HepG2 (cell line): ENCODE measurements around the gene CDH13. TPM values are rescaled to one million over a fixed set of nuclear protein-coding genes. Genes with fewer than 3 reads are reported as not detected.

Experiments used
- ETV5 ChIP-seq: IDR thresholded peaks from 2 replicates; pipeline ENCODE4 v1.6.1; 2018; ENCODE audit warnings: missing biosample characterization, missing genetic modification reagents, inconsistent platforms, borderline replicate concordance
- FOXA1 ChIP-seq, 2 experiments: fragments of 450-650 bp in 1 of 2; sonication (generic) in 1 of 2; formaldehyde crosslinking in 1 of 2; IDR thresholded peaks; 2 replicates each; pipeline versions ENCODE4 v1.4.0 to v1.6.1; 2016 to 2020; ENCODE audit warnings: missing genetic modification reagents in 1 of 2
- IRF2 ChIP-seq: IDR thresholded peaks from 2 replicates; pipeline ENCODE4 v1.6.1; 2018; ENCODE audit warnings: missing genetic modification reagents, missing compliant biosample characterization
- PAF1 ChIP-seq: IDR thresholded peaks from 2 replicates; pipeline ENCODE4 v1.6.1; 2016; ENCODE audit warnings: missing genetic modification reagents, missing compliant biosample characterization
- SOX5 ChIP-seq: IDR thresholded peaks from 2 replicates; pipeline ENCODE4 v1.6.1; 2016; ENCODE audit warnings: borderline replicate concordance
- TEAD3 ChIP-seq: optimal IDR thresholded peaks from 2 replicates; pipeline ENCODE3; 2016; ENCODE audit warnings: borderline replicate concordance
- ZIK1 ChIP-seq: sonication (generic); formaldehyde crosslinking; IDR thresholded peaks from 2 replicates; pipeline ENCODE4 v1.5.0; 2020; ENCODE audit warnings: mild to moderate bottlenecking, low read depth, missing genetic modification reagents, borderline replicate concordance
- ZMYM2 ChIP-seq: sonication (generic); formaldehyde crosslinking; IDR thresholded peaks from 2 replicates; pipeline ENCODE4 v1.8.0; 2022; ENCODE audit warnings: mild to moderate bottlenecking, missing genetic modification reagents
- ZSCAN29 ChIP-seq: sonication (generic); formaldehyde crosslinking; conservative IDR thresholded peaks from 2 replicates; pipeline ENCODE4 v1.4.0; 2020; ENCODE audit warnings: mild to moderate bottlenecking, missing genetic modification reagents
- polyA plus RNA-seq, 8 experiments: library from polyadenylated mRNA; depleted of rRNA in 3 of 8; stranded (reverse) in 7 of 8; unstranded in 1 of 8; fragments of >200 nt; fragmentation: Illumina TruSeq in 4 of 8; extraction: Trizol in 4 of 8; gene quantifications; 2 replicates each; pipeline versions ENCODE4 v1.2.1 to v1.2.3, GENCODE V29; 2011 to 2016; ENCODE audit warnings: low read depth in 4 of 8, missing spikeins in 1 of 8, mixed read lengths in 1 of 8; ENCODE audit not compliant: insufficient read depth in 1 of 8
- total RNA-seq, 5 experiments: library from RNA; depleted of rRNA; stranded (reverse); fragments of >200 nt; fragmentation: Illumina TruSeq; extraction: Trizol; gene quantifications; 2 replicates each; pipeline ENCODE4 v1.2.3, GENCODE V29; 2016; ENCODE audit warnings: low read depth in 1 of 5
- TF ChIP-seq, protein P1 (sequence below): sonication (generic); formaldehyde crosslinking; IDR thresholded peaks from 2 replicates; pipeline ENCODE4 v1.4.0; 2020; ENCODE audit warnings: missing genetic modification reagents
- TF ChIP-seq, protein P2 (sequence below): sonication (generic); formaldehyde crosslinking; IDR thresholded peaks from 2 replicates; pipeline ENCODE4 v1.5.0; 2020; ENCODE audit warnings: missing genetic modification reagents, mild to moderate bottlenecking, borderline replicate concordance
- TF ChIP-seq, protein P3 (sequence below): sonication (generic); formaldehyde crosslinking; IDR thresholded peaks from 2 replicates; pipeline ENCODE4 v1.5.1; 2020; ENCODE audit warnings: mild to moderate bottlenecking, missing genetic modification reagents, borderline replicate concordance
- TF ChIP-seq, protein P4 (sequence below), 2 experiments: sonication (generic) in 1 of 2; formaldehyde crosslinking in 1 of 2; IDR thresholded peaks; 2 replicates each; pipeline versions ENCODE4 v1.6.1 to v1.9.0; 2014 to 2022; ENCODE audit warnings: antibody characterized with exemption in 1 of 2, borderline replicate concordance in 1 of 2, inconsistent platforms in 1 of 2, low read depth in 1 of 2, missing genetic modification reagents in 1 of 2

CDH13 gene
- total and polyA plus RNA-seq, 2 of the 13 experiments (the other 11 are each of a cell fraction or from before 2014, with no cell fraction given) = not detected

DNA sequence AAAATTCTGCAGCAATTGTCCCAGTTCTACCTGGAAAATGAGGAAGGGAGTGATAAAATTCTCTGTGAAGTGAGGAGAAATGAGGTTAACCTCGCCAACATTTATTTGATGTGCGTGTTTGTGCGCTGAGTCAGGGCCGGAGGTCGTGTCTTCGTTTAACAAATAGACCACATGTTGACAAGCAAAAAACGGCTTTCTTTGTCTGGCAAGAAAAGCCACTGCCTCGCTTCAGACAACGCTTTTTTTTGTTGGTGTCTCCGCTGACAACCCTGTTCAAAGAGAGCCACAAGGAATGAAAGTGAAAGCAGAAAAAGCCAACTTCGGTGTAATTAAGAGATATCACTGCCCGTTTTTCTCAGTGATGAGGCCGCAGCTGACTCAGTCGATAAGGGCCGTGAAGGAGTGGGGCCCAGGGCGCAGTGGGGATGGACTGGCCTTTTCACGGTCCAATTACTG is 510.6 kb downstream of the CDH13 start (continued):
- peak; percentile 49; the same call in 1 of the 2 replicates for TF ChIP-seq ZMYM2
- TF ChIP-seq, protein P1, sequence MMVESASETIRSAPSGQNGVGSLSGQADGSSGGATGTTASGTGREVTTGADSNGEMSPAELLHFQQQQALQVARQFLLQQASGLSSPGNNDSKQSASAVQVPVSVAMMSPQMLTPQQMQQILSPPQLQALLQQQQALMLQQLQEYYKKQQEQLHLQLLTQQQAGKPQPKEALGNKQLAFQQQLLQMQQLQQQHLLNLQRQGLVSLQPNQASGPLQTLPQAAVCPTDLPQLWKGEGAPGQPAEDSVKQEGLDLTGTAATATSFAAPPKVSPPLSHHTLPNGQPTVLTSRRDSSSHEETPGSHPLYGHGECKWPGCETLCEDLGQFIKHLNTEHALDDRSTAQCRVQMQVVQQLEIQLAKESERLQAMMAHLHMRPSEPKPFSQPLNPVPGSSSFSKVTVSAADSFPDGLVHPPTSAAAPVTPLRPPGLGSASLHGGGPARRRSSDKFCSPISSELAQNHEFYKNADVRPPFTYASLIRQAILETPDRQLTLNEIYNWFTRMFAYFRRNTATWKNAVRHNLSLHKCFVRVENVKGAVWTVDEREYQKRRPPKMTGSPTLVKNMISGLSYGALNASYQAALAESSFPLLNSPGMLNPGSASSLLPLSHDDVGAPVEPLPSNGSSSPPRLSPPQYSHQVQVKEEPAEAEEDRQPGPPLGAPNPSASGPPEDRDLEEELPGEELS (CRISPR knock-in tag) = peak; percentile 57; the same call in 1 of the 2 replicates
- TF ChIP-seq PAF1 (CRISPR knock-in tag) = no peak
- no peak for TF ChIP-seq ZIK1 (CRISPR knock-in tag)
- peak; percentile 53; the same call in 1 of the 2 replicates for TF ChIP-seq ETV5 (CRISPR knock-in tag)
- TF ChIP-seq IRF2 (CRISPR knock-in tag) = peak; percentile 84
- TF ChIP-seq, protein P2, sequence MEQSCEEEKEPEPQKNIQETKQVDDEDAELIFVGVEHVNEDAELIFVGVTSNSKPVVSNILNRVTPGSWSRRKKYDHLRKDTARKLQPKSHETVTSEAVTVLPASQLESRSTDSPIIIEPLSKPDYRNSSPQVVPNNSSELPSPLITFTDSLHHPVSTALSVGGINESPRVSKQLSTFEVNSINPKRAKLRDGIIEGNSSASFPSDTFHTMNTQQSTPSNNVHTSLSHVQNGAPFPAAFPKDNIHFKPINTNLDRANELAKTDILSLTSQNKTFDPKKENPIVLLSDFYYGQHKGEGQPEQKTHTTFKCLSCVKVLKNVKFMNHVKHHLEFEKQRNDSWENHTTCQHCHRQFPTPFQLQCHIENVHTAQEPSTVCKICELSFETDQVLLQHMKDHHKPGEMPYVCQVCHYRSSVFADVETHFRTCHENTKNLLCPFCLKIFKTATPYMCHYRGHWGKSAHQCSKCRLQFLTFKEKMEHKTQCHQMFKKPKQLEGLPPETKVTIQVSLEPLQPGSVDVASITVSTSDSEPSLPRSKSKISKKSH (CRISPR knock-in tag) = no peak
- peak; percentile 80; the same call in 1 of the 2 replicates for TF ChIP-seq SOX5
- TF ChIP-seq, protein P3, sequence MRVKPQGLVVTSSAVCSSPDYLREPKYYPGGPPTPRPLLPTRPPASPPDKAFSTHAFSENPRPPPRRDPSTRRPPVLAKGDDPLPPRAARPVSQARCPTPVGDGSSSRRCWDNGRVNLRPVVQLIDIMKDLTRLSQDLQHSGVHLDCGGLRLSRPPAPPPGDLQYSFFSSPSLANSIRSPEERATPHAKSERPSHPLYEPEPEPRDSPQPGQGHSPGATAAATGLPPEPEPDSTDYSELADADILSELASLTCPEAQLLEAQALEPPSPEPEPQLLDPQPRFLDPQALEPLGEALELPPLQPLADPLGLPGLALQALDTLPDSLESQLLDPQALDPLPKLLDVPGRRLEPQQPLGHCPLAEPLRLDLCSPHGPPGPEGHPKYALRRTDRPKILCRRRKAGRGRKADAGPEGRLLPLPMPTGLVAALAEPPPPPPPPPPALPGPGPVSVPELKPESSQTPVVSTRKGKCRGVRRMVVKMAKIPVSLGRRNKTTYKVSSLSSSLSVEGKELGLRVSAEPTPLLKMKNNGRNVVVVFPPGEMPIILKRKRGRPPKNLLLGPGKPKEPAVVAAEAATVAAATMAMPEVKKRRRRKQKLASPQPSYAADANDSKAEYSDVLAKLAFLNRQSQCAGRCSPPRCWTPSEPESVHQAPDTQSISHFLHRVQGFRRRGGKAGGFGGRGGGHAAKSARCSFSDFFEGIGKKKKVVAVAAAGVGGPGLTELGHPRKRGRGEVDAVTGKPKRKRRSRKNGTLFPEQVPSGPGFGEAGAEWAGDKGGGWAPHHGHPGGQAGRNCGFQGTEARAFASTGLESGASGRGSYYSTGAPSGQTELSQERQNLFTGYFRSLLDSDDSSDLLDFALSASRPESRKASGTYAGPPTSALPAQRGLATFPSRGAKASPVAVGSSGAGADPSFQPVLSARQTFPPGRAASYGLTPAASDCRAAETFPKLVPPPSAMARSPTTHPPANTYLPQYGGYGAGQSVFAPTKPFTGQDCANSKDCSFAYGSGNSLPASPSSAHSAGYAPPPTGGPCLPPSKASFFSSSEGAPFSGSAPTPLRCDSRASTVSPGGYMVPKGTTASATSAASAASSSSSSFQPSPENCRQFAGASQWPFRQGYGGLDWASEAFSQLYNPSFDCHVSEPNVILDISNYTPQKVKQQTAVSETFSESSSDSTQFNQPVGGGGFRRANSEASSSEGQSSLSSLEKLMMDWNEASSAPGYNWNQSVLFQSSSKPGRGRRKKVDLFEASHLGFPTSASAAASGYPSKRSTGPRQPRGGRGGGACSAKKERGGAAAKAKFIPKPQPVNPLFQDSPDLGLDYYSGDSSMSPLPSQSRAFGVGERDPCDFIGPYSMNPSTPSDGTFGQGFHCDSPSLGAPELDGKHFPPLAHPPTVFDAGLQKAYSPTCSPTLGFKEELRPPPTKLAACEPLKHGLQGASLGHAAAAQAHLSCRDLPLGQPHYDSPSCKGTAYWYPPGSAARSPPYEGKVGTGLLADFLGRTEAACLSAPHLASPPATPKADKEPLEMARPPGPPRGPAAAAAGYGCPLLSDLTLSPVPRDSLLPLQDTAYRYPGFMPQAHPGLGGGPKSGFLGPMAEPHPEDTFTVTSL (CRISPR knock-in tag) = peak; percentile 43; the same call in 1 of the 2 replicates
- TF ChIP-seq ZSCAN29 (CRISPR knock-in tag) = no peak
- TF ChIP-seq, protein P4, sequence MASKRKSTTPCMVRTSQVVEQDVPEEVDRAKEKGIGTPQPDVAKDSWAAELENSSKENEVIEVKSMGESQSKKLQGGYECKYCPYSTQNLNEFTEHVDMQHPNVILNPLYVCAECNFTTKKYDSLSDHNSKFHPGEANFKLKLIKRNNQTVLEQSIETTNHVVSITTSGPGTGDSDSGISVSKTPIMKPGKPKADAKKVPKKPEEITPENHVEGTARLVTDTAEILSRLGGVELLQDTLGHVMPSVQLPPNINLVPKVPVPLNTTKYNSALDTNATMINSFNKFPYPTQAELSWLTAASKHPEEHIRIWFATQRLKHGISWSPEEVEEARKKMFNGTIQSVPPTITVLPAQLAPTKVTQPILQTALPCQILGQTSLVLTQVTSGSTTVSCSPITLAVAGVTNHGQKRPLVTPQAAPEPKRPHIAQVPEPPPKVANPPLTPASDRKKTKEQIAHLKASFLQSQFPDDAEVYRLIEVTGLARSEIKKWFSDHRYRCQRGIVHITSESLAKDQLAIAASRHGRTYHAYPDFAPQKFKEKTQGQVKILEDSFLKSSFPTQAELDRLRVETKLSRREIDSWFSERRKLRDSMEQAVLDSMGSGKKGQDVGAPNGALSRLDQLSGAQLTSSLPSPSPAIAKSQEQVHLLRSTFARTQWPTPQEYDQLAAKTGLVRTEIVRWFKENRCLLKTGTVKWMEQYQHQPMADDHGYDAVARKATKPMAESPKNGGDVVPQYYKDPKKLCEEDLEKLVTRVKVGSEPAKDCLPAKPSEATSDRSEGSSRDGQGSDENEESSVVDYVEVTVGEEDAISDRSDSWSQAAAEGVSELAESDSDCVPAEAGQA (IDR thresholded peaks at IDR 0.05; ENCODE audit: low read depth) = no peak
- TF ChIP-seq, protein P4 (CRISPR knock-in tag; IDR thresholded peaks at IDR 0.05; ENCODE audit: borderline replicate concordance) = no peak
- TF ChIP-seq FOXA1 (IDR thresholded peaks at IDR 0.05) = no peak
- peak; percentile 53; the same call in 1 of the 2 replicates for TF ChIP-seq FOXA1 (CRISPR knock-in tag; IDR thresholded peaks at IDR 0.05)
- peak; percentile 75 for TF ChIP-seq TEAD3 (CRISPR knock-in tag)
- TF ChIP-seq, all 625 proteins: peak for 56
